IMR-90 (cell line): ENCODE data around the gene TTC9. TPM values are rescaled to one million over a fixed set of nuclear protein-coding genes. Genes with fewer than 3 reads are reported as not detected.

Experiments
- ATAC-seq: fragments of 200-7000 bp; cut with Tn5 transposase; 2 replicates; pipeline ENCODE4 v1.9.1; 2020; ENCODE audit warnings: low read depth, mild to moderate bottlenecking, moderate library complexity
- BruUV-seq: library from RNA; stranded (reverse); fragments of 400-500 nt; replicated peaks from 2 replicates; lab custom pipeline; 2021; lab: Mats Ljungman, UMichigan
- CTCF ChIA-PET: fragments of 300-600 bp; formaldehyde crosslinking; extraction: SDS; loops from one replicate; lab custom pipeline; 2021; ENCODE audit warnings: antibody characterized with exemption; lab: Yijun Ruan, JAX
- POLR2A ChIA-PET: fragments of 300-600 bp; sonication (Branson Sonifier 250); formaldehyde crosslinking; loops from one replicate; lab custom pipeline; 2022; ENCODE audit warnings: antibody characterized with exemption; ENCODE audit not compliant: unreplicated experiment; lab: Charles Lee
- DNase-seq: peaks from one replicate; pipeline ENCODE4 v3.0.0; 2013
- H2AFZ ChIP-seq: replicated peaks from 2 replicates; pipeline ENCODE3; 2013; ENCODE audit warnings: low read length, mild to moderate bottlenecking; ENCODE audit not compliant: poor library complexity
- H2AK5ac ChIP-seq: 2 replicates; pipeline ENCODE4 v1.6.1; 2013; ENCODE audit warnings: low read depth, low read length, inconsistent platforms
- H2AK9ac ChIP-seq: replicated peaks from 2 replicates; pipeline ENCODE3; 2013; ENCODE audit warnings: mild to moderate bottlenecking, low read depth, low read length, moderate library complexity; ENCODE audit not compliant: poor library complexity
- H2BK120ac ChIP-seq: 2 replicates; pipeline ENCODE4 v1.6.1; 2013; ENCODE audit warnings: low read depth, low read length, inconsistent platforms
- H2BK15ac ChIP-seq: 3 replicates; pipeline ENCODE4 v1.6.1; 2013; ENCODE audit warnings: low read depth, low read length, inconsistent platforms
- H2BK20ac ChIP-seq: 2 replicates; pipeline ENCODE4 v1.6.1; 2013; ENCODE audit warnings: low read depth, mild to moderate bottlenecking, inconsistent platforms, low read length, moderate library complexity
- H2BK5ac ChIP-seq: 2 replicates; pipeline ENCODE4 v1.6.1; 2013; ENCODE audit warnings: mild to moderate bottlenecking, low read depth, low read length, inconsistent platforms; ENCODE audit not compliant: poor library complexity, severe bottlenecking
- H3K14ac ChIP-seq: replicated peaks from 2 replicates; pipeline ENCODE4 v1.6.1; 2013; ENCODE audit warnings: low read depth, low read length, inconsistent platforms
- H3K18ac ChIP-seq: 2 replicates; pipeline ENCODE4 v1.6.1; 2013; ENCODE audit warnings: low read depth, low read length, control low read depth
- H3K23ac ChIP-seq: 2 replicates; pipeline ENCODE4 v1.6.1; 2013; ENCODE audit warnings: low read depth, low read length, inconsistent platforms
- H3K27ac ChIP-seq: 2 replicates; pipeline ENCODE4 v1.5.1; 2013; ENCODE audit warnings: mild to moderate bottlenecking, control low read depth, low read length; ENCODE audit not compliant: insufficient read depth
- H3K27me3 ChIP-seq: 2 replicates; pipeline ENCODE4 v1.6.1; 2013; ENCODE audit warnings: low read length; ENCODE audit not compliant: control insufficient read depth, insufficient read depth
- H3K36me3 ChIP-seq: 2 replicates; pipeline ENCODE4 v1.6.1; 2013; ENCODE audit warnings: low read length, mixed read lengths; ENCODE audit not compliant: control insufficient read depth, insufficient read depth
- H3K4ac ChIP-seq: 2 replicates; pipeline ENCODE4 v1.6.1; 2013; ENCODE audit warnings: low read depth, low read length, inconsistent platforms
- H3K4me1 ChIP-seq: 2 replicates; pipeline ENCODE4 v1.6.1; 2013; ENCODE audit warnings: low read length, mixed read lengths; ENCODE audit not compliant: control insufficient read depth, insufficient read depth
- H3K4me2 ChIP-seq: 2 replicates; pipeline ENCODE4 v1.6.1; 2013; ENCODE audit warnings: low read depth, mild to moderate bottlenecking, control low read depth, low read length, moderate library complexity
- H3K4me3 ChIP-seq: 2 replicates; pipeline ENCODE4 v1.5.1; 2013; ENCODE audit warnings: low read depth, mild to moderate bottlenecking, control low read depth, low read length, moderate library complexity; ENCODE audit not compliant: insufficient read depth
- H3K56ac ChIP-seq: 2 replicates; pipeline ENCODE4 v1.6.1; 2013; ENCODE audit warnings: low read length, inconsistent platforms; ENCODE audit not compliant: insufficient read depth; ENCODE audit errors: extremely low read depth
- H3K79me1 ChIP-seq, 2 experiments: 2 replicates each; pipeline ENCODE4 v1.6.1; 2013; ENCODE audit warnings: low read length in 2 of 2, inconsistent platforms in 1 of 2, low read depth in 1 of 2
- H3K9ac ChIP-seq: 2 replicates; pipeline ENCODE4 v1.6.1; 2013; ENCODE audit warnings: low read depth, low read length, control low read depth
- H3K9me1 ChIP-seq: 2 replicates; pipeline ENCODE4 v1.6.1; 2013; ENCODE audit warnings: low read length, inconsistent platforms; ENCODE audit not compliant: insufficient read depth
- H3K9me3 ChIP-seq: 2 replicates; pipeline ENCODE4 v1.6.1; 2013; ENCODE audit warnings: low read length; ENCODE audit not compliant: control insufficient read depth, insufficient read depth
- H4K20me1 ChIP-seq: 2 replicates; pipeline ENCODE4 v1.6.1; 2013; ENCODE audit warnings: low read length, inconsistent platforms; ENCODE audit not compliant: insufficient read depth
- H4K5ac ChIP-seq: 2 replicates; pipeline ENCODE4 v1.6.1; 2013; ENCODE audit warnings: mild to moderate bottlenecking, low read depth, low read length, control low read depth
- H4K8ac ChIP-seq, 2 experiments: 2 replicates each; pipeline ENCODE4 v1.6.1; 2013; ENCODE audit warnings: low read depth in 2 of 2, low read length in 2 of 2, control low read depth in 1 of 2, inconsistent platforms in 1 of 2
- H4K91ac ChIP-seq: 2 replicates; pipeline ENCODE4 v1.6.1; 2013; ENCODE audit warnings: low read depth, low read length, inconsistent platforms; ENCODE audit not compliant: insufficient read depth
- BHLHE40 ChIP-seq: fragments of 150-350 bp; IDR thresholded peaks from 2 replicates; pipeline ENCODE4 v1.6.1; 2016; ENCODE audit warnings: mild to moderate bottlenecking, low read depth, low read length
- CEBPB ChIP-seq: IDR thresholded peaks from 2 replicates; pipeline ENCODE4 v1.6.1; 2012; ENCODE audit warnings: low read depth, low read length, improper control_type of control experiment
- MAFK ChIP-seq: IDR thresholded peaks from 2 replicates; pipeline ENCODE4 v1.6.1; 2012; ENCODE audit warnings: low read depth, low read length, improper control_type of control experiment
- MAZ ChIP-seq: IDR thresholded peaks from 2 replicates; pipeline ENCODE4 v1.6.1; 2012; ENCODE audit warnings: low read depth, mild to moderate bottlenecking, low read length, improper control_type of control experiment, moderate library complexity, borderline replicate concordance
- MXI1 ChIP-seq: IDR thresholded peaks from 2 replicates; pipeline ENCODE4 v1.6.1; 2012; ENCODE audit warnings: low read depth, mild to moderate bottlenecking, low read length, moderate library complexity, borderline replicate concordance
- NFE2L2 ChIP-seq: fragments of 150-350 bp; IDR thresholded peaks from 2 replicates; pipeline ENCODE4 v1.6.1; 2016; ENCODE audit warnings: low read depth, mild to moderate bottlenecking, low read length
- POLR2A ChIP-seq: IDR thresholded peaks from 2 replicates; pipeline ENCODE4 v1.6.1; 2012; ENCODE audit warnings: mild to moderate bottlenecking, low read depth, low read length
- RAD21 ChIP-seq: IDR thresholded peaks from 2 replicates; pipeline ENCODE4 v1.6.1; 2012; ENCODE audit warnings: low read length, improper control_type of control experiment
- RFX5 ChIP-seq: IDR thresholded peaks from 2 replicates; pipeline ENCODE4 v1.8.0; 2012; ENCODE audit warnings: low read depth, mild to moderate bottlenecking, low read length, moderate library complexity
- SMC3 ChIP-seq: fragments of 150-350 bp; IDR thresholded peaks from 2 replicates; pipeline ENCODE4 v1.6.1; 2016; ENCODE audit warnings: low read depth, mild to moderate bottlenecking, antibody characterized with exemption, low read length, moderate library complexity
- WGBS, 2 experiments: methylation state at CpG; one replicate each; pipeline versions ENCODE4 v1.1.5 to v1.1.7; 2013; ENCODE audit warnings: missing lambda C conversion rate in 2 of 2; ENCODE audit not compliant: insufficient read length in 1 of 2; ENCODE audit errors: extremely low coverage in 2 of 2; 5-methylcytosine and 5-hydroxymethylcytosine counted together
- dilution Hi-C: fragments of 300-500 bp; cut with HindIII; formaldehyde crosslinking; loops from one replicate; pipeline ENCODE4 v1.14.3; 2018; ENCODE audit warnings: low sequenced_read_pairs; ENCODE audit not compliant: unreplicated experiment
- in situ Hi-C: fragments of 300-500 bp; cut with MboI; formaldehyde crosslinking; loops from 3 replicates; pipeline ENCODE4 v1.14.3; 2019; ENCODE audit warnings: low sequenced_read_pairs, inconsistent platforms, mixed read lengths
- intact Hi-C: fragments of 100-400 bp; cut with micrococcal nuclease; formaldehyde crosslinking; loops from 2 replicates; pipeline ENCODE4 v1.10.0; 2022
- polyA plus RNA-seq, 3 experiments: library from polyadenylated mRNA; depleted of rRNA; stranded (reverse); fragments of >200 nt; gene quantifications; 2 replicates each; pipeline ENCODE4 v1.2.3, GENCODE V29; 2012; ENCODE audit warnings: low replicate concordance in 1 of 3
- total RNA-seq: library from RNA; depleted of rRNA; stranded (reverse); fragments of >200 nt; gene quantifications from 2 replicates; pipeline ENCODE4 v1.2.3, GENCODE V29; 2012
- TF ChIP-seq, protein P1 (sequence below): fragments of 150-350 bp; IDR thresholded peaks from 2 replicates; pipeline ENCODE4 v1.6.1; 2017; ENCODE audit warnings: mild to moderate bottlenecking, antibody characterized with exemption, low read length, low read depth
- TF ChIP-seq, protein P2 (sequence below): fragments of 150-350 bp; IDR thresholded peaks from 2 replicates; pipeline ENCODE4 v1.6.1; 2016; ENCODE audit warnings: low read depth, mild to moderate bottlenecking, low read length, moderate library complexity, borderline replicate concordance
- TF ChIP-seq, protein P3 (sequence below): conservative IDR thresholded peaks from 2 replicates; pipeline ENCODE4 v1.5.1; 2012; ENCODE audit warnings: mild to moderate bottlenecking, low read depth, low read length, improper control_type of control experiment

TTC9 gene
- total and polyA plus RNA-seq, 2 of the 4 experiments (the other 2 are of a cell fraction), result 0.02 TPM; not detected in 1

DNA sequence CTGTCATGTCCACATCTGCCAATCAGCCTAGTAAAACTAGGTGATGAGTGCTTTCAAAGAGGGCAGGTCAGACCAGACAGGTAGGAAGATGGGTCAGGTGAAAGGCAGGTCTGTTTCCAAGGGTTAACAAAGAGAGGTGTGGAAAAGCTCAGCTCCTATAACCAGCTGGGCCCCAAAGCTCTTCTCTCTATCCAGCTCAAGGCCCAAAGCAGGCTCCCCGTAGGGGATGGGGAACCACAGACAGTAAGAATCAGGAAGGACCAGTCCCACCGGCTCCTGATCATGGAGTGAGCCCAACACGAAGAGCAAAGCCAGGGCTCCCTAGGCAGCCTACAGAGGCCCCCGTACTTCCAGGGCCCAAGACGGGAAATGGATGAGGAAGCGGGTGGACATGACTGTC, 83.2 kb downstream of the TTC9 start:
- H3K4me1 ChIP-seq, result no peaks in the 10 kb centered on the region
- no peak overlapping the region for H3K4me3 ChIP-seq
- no peak overlapping the region for H3K56ac ChIP-seq
- no peaks in the 10 kb centered on the region for H3K9me3 ChIP-seq
- no peak overlapping the region for H3K9ac ChIP-seq
- in situ Hi-C loops (no loop called here), intact Hi-C loops (no loop called here), dilution Hi-C loops (no loop called here)
- H3K4ac ChIP-seq, result no peak overlapping the region
- no peak overlapping the region for H2BK120ac ChIP-seq
- H4K5ac ChIP-seq, result no peak overlapping the region
- H2BK15ac ChIP-seq, result no peak overlapping the region
- ATAC-seq (no peak), DNase-seq (no peak)
- no peak overlapping the region for H2AK9ac ChIP-seq
- H2AFZ ChIP-seq, result no peak overlapping the region
- BruUV-seq, result no TSS peak
- no peak overlapping the region for H3K14ac ChIP-seq
- H3K27ac ChIP-seq, result no peak overlapping the region
- H3K4me2 ChIP-seq, result no peak overlapping the region
- H3K23ac ChIP-seq, result no peak overlapping the region
- 64% methylated on average over 4 of the region's 6 CpGs; no CpG with 5 or more reads in 1 of the 2 experiments for WGBS, 2 experiments
- TF ChIP-seq, protein P1, sequence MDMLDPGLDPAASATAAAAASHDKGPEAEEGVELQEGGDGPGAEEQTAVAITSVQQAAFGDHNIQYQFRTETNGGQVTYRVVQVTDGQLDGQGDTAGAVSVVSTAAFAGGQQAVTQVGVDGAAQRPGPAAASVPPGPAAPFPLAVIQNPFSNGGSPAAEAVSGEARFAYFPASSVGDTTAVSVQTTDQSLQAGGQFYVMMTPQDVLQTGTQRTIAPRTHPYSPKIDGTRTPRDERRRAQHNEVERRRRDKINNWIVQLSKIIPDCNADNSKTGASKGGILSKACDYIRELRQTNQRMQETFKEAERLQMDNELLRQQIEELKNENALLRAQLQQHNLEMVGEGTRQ, result no peak
- TF ChIP-seq CEBPB (no peak), MXI1 (no peak), POLR2A (no peak), MAFK (no peak), RAD21 (no peak), MAZ (no peak), BHLHE40 (no peak), SMC3 (no peak), RFX5 (no peak), NFE2L2 (no peak)
- TF ChIP-seq, protein P2, sequence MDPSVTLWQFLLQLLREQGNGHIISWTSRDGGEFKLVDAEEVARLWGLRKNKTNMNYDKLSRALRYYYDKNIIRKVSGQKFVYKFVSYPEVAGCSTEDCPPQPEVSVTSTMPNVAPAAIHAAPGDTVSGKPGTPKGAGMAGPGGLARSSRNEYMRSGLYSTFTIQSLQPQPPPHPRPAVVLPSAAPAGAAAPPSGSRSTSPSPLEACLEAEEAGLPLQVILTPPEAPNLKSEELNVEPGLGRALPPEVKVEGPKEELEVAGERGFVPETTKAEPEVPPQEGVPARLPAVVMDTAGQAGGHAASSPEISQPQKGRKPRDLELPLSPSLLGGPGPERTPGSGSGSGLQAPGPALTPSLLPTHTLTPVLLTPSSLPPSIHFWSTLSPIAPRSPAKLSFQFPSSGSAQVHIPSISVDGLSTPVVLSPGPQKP, result no peak
- TF ChIP-seq, protein P3, sequence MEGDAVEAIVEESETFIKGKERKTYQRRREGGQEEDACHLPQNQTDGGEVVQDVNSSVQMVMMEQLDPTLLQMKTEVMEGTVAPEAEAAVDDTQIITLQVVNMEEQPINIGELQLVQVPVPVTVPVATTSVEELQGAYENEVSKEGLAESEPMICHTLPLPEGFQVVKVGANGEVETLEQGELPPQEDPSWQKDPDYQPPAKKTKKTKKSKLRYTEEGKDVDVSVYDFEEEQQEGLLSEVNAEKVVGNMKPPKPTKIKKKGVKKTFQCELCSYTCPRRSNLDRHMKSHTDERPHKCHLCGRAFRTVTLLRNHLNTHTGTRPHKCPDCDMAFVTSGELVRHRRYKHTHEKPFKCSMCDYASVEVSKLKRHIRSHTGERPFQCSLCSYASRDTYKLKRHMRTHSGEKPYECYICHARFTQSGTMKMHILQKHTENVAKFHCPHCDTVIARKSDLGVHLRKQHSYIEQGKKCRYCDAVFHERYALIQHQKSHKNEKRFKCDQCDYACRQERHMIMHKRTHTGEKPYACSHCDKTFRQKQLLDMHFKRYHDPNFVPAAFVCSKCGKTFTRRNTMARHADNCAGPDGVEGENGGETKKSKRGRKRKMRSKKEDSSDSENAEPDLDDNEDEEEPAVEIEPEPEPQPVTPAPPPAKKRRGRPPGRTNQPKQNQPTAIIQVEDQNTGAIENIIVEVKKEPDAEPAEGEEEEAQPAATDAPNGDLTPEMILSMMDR, result no peak
- no peaks in the 10 kb centered on the region for H3K9me1 ChIP-seq
- H4K8ac ChIP-seq, result no peak overlapping the region
- H4K91ac ChIP-seq, result no peak overlapping the region
- H3K18ac ChIP-seq, result no peak overlapping the region
- H2BK20ac ChIP-seq, result no peak overlapping the region
- H3K79me1 ChIP-seq, result no peaks in the 10 kb centered on the region
- H2AK5ac ChIP-seq, result no peak overlapping the region
- POLR2A ChIA-PET, result no interaction called here
- no peak overlapping the region for H2BK5ac ChIP-seq
- no peaks in the 10 kb centered on the region for H4K20me1 ChIP-seq
- H3K36me3 ChIP-seq, result no peaks in the 10 kb centered on the region
- CTCF ChIA-PET, result no interaction called here
- H3K27me3 ChIP-seq, result peaks cover 3% of the 10 kb centered on the region
